HCT116 (cell line): Measurements from ENCODE around the gene TMEFF2.

Experiments
- EZH2phosphoT487 ChIP-seq: fragments of 200-600 bp; IDR thresholded peaks from 2 replicates; pipeline ENCODE4 v1.6.1; 2018; ENCODE audit warnings: antibody characterized with exemption, borderline replicate concordance
- POLR2A ChIP-seq: IDR thresholded peaks from 2 replicates; pipeline ENCODE4 v1.7.0; 2011; ENCODE audit warnings: borderline replicate concordance; ENCODE audit not compliant: insufficient read depth, insufficient read length; ENCODE audit errors: extremely low read depth
- RAD21 ChIP-seq: IDR thresholded peaks from 2 replicates; pipeline ENCODE4 v1.6.1; 2012; ENCODE audit warnings: low read depth, mild to moderate bottlenecking
- SIN3A ChIP-seq: IDR thresholded peaks from 2 replicates; pipeline ENCODE4 v1.6.1; 2012; ENCODE audit warnings: low read depth
- TF ChIP-seq, protein P1 (sequence below), 3 experiments: fragments of 200-600 bp in 1 of 3; sonication (generic) in 1 of 3; IDR thresholded peaks in 2 of 3; conservative IDR thresholded peaks in 1 of 3; 2 replicates each; pipeline ENCODE4 v1.5.1; 2012 to 2017; ENCODE audit warnings: low read depth in 2 of 3, low read length in 2 of 3, antibody characterized with exemption in 1 of 3, borderline replicate concordance in 1 of 3, control low read depth in 1 of 3, mild to moderate bottlenecking in 1 of 3, mixed read lengths in 1 of 3, mixed run types in 1 of 3, moderate library complexity in 1 of 3; ENCODE audit not compliant: insufficient read depth in 1 of 3
- TF ChIP-seq, protein P2 (sequence below): IDR thresholded peaks from 2 replicates; pipeline ENCODE4 v1.6.1; 2012; ENCODE audit warnings: low read depth

DNA sequence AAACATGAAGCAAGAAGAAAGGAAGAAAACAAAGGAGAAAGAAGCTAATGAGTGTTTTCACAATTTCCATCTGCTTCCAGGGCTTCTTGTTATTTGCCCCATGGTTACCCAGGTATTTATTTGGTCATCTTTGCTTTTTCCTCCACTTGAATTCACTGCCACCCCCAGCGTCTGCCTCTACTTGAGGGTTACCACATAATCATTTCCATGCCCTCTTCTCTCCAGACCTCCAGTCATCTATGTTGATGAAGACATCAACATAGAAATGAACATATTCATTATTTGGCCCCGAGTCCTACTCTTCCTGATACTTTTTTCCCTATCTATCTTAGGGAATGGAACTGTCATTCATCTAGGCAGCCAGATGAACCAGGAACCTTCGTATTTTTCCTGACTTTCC, 214.2 kb downstream of the TMEFF2 start:
- TF ChIP-seq, protein P1, sequence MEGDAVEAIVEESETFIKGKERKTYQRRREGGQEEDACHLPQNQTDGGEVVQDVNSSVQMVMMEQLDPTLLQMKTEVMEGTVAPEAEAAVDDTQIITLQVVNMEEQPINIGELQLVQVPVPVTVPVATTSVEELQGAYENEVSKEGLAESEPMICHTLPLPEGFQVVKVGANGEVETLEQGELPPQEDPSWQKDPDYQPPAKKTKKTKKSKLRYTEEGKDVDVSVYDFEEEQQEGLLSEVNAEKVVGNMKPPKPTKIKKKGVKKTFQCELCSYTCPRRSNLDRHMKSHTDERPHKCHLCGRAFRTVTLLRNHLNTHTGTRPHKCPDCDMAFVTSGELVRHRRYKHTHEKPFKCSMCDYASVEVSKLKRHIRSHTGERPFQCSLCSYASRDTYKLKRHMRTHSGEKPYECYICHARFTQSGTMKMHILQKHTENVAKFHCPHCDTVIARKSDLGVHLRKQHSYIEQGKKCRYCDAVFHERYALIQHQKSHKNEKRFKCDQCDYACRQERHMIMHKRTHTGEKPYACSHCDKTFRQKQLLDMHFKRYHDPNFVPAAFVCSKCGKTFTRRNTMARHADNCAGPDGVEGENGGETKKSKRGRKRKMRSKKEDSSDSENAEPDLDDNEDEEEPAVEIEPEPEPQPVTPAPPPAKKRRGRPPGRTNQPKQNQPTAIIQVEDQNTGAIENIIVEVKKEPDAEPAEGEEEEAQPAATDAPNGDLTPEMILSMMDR (IDR thresholded peaks at IDR 0.05 in 2 of 3, conservative IDR thresholded peaks at IDR 0.05 in 1 of 3; ENCODE audit: borderline replicate concordance in 1 of 3, insufficient read depth in 1 of 3, low read depth in 2 of 3, low read length in 2 of 3) = no peak
- TF ChIP-seq RAD21 (no peak), POLR2A (no peak), EZH2phosphoT487 (no peak), SIN3A (no peak)
- TF ChIP-seq, protein P2, sequence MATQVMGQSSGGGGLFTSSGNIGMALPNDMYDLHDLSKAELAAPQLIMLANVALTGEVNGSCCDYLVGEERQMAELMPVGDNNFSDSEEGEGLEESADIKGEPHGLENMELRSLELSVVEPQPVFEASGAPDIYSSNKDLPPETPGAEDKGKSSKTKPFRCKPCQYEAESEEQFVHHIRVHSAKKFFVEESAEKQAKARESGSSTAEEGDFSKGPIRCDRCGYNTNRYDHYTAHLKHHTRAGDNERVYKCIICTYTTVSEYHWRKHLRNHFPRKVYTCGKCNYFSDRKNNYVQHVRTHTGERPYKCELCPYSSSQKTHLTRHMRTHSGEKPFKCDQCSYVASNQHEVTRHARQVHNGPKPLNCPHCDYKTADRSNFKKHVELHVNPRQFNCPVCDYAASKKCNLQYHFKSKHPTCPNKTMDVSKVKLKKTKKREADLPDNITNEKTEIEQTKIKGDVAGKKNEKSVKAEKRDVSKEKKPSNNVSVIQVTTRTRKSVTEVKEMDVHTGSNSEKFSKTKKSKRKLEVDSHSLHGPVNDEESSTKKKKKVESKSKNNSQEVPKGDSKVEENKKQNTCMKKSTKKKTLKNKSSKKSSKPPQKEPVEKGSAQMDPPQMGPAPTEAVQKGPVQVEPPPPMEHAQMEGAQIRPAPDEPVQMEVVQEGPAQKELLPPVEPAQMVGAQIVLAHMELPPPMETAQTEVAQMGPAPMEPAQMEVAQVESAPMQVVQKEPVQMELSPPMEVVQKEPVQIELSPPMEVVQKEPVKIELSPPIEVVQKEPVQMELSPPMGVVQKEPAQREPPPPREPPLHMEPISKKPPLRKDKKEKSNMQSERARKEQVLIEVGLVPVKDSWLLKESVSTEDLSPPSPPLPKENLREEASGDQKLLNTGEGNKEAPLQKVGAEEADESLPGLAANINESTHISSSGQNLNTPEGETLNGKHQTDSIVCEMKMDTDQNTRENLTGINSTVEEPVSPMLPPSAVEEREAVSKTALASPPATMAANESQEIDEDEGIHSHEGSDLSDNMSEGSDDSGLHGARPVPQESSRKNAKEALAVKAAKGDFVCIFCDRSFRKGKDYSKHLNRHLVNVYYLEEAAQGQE = no peak
